ENCODE results near the gene ARFGEF2.
"Not testable (repeated sequence)": the region's sequence is repeated elsewhere in the genome, so short reads cannot be mapped to it uniquely, and the experiment has no call there.

The ARFGEF2 gene

DNA sequence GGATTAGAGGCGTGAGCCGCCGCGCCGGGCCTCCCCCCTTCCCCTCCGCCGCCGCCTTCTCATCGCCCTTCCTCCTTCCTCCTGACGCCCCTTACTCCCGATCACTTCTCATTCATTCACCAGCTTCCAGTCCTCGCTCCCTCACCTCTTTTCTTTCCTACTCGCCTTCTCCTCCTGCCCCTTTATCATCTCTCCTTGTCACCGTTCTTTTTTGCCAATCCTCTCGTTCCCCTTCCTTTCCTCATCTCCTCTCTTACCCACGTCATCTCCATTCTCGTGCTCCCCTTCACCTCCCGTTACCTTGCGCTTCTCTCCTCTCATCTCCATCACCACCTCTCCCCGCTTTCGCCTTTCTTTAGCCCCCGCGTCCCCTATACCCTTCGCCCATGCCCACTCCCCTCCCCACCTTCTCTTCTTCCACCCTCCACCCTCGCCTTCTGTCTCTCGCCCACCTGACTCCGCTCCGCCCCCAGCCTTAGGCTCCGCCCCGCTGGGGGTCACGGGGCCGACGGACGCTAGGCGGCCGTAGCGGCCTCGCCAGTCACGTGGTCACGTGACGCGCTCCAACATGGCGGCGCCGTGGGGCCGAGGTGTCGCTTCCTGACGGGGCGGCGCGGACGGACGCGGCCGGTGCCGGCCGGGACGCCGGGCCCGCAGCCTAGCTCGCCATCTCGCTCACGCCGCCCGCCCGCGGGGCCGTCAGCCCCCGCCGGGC lies at the start of gene ARFGEF2:
ARFGEF2 (plus strand) TSS at position 544 of the 715 bp plus-strand sequence. CDS start 179 bp downstream, outside the sequence.
- peak; percentile 97 for DNase-seq

DNA sequence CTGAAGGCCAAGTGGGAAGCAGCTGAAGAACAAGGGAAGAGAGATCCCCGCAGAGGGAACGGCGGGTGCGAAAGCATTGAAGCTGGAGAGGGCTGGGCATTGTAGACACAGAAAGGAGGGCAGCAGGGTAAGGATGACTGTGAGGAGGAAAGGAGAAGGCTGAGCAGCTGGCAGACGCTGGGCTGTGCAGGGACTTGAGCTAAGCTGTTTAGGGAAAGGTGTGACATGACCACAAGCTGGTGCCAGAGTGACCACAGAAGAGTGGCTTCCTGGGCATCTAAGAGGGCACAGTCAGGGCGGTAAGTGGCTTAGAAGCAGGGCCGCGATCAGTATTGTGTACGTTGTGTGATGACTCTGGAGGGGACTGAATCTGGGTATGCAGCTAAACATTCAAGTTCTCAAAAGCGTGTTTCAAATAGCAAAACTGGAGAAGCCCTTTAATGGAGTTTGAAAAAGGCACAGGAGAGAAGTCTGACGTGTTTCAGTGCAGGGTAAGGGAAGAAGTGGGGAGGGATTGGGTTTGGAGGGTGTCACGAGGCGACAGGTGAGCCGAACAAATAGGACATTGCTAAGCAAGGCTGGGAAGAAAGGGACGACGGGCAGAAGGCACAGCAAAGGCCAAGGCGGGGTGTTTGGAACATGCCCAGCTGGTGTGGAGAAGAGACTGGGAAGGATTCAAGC lies 46.1 kb upstream of the ARFGEF2 start:
- DNase-seq = peak; percentile 11

DNA sequence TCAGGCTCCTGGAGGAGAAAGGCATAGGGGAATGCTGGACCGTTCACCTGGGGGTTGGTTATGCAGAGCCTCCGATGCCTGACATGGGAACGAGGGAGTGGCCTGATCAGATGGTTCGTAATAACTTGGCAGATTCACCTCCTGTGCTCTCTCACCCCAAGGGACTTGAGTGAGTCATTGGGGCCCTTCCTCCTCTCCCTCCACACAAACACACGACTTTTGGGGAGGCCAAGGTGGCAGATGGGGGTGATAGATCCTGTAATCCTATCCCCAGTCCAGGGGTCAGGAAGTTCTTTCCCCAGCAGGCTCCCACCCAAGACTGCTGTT lies 45.6 kb upstream of the ARFGEF2 start:
- DNase-seq = peak; percentile 48

DNA sequence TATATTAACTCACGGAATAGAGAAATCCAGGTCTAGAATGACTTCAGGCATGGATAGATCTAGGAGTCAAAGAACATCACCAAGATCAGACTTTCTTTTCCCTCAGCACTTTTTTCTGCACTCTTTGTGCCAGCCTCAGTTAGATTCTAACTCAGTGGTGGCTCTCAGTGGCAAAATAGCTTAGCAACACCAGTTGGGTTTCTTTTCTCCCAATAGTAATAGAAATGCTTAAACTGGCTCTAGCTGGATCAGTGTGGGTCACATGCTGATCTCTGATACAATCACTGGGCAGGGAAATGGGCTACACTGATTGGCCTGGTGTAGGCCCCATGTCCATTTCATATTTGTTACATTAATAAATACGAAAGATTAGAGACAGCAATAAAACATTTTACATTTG lies 44.2 kb upstream of the ARFGEF2 start:
- DNase-seq = no peak

DNA sequence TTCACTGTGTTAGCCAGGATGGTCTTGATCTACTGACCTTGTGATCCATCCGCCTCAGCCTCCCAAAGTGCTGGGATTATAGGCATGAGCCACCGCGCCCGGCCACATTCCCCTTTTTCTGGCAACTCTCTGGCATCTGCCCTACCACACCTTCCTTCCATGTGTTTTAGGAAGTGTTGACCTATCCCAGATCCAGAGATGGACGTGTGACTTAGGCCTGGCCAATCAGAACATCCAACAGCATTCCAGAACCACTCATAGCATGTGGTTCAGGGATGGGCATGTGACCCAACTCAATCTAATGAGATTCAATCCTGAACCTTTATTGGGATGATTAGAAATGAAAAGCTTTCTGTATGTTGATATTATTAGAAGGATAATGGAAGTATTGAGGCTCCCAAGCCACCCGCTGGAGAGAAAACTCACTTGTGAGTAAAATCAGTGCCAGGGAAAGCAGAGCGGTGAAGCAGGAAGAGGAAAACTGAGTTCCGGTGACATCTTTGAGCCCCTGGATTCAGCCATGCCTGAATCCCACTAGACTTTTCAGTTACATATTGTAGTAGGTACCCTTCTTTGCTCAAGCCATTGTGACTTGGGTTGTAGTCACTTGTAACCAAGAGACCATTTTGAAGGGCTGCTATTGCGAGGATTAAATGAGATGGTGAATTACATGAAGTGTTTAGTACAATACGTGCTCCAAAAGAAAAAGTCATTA lies 42.8 kb upstream of the ARFGEF2 start:
- no peak for DNase-seq

DNA sequence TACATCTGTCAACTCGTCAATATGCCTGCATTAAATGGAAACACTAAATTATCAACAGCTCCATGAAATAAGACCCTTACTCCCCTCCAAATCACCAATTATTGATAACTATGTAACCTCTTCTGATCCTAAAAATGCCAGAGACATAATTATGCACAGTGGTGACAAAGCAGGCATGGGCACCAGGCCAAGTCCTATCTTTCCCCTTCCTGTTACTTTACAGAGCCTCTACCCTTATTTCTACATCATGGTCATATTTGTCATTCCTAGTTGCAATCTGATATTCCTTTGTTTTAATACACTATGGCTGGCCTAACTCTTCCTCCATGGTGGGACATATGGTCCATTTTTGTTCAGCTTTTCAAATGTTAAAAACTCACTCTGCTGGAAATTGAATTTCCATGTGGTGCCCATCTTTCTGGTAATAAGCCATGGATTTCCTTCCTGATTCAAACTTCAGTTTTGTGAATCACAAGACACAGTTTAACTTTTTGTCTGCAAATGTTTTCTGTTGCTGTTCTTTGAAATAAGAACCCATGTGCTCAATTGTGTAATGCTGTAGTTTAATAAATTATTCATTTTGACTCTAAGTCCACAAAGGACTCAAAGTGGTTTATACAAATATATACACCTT lies 41.8 kb upstream of the ARFGEF2 start:
- DNase-seq = no peak

DNA sequence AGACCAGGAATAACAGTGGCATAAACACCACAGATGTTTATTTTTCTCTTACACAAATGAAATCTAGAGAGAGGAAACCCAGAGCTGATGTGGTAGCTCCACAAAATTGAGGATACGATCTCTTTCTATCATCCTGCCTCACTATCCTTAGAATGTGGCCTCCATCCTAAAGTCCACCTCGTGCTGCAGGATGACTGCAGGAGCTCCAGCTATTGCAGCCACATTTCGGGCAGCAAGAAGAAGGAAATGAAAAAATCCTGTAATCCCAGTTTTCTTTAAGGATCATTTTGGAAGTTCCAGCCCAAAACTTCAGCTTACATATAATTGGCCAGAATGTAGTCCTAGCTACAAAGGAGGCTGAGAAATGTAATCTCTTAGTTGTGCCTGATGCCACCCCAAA lies 41.2 kb upstream of the ARFGEF2 start:
- DNase-seq = no peak

DNA sequence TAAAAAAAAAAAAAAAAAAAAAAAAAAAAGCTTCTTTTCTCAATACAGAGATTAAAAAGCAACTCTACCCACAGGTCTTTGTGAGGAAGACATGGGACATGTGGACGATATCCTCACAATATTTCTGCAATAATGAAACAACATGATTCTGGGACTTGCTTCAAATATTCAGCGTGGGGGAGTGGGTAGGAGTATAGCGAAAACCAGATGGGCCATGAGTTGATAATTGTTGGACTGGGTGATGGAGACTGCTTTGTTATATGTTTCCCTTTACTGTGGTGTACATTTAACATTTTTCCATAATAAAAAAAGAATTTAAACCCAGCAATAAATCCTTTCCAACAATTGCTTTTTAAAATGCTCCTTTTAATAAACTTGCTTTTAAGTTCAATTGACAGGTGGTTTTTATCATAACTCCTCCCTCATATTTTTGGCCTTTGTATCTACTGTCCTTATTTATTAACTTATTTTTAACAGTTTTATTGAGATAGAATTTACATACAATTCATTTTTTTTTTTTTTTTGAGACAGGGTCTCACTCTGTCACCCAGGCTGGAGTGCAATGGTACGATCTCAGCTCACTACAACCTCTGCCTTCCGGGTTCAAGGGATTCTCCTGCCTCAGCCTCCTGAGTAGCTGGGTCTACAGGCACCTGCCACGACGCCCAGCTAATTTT lies 40.4 kb upstream of the ARFGEF2 start:
- no peak for DNase-seq

DNA sequence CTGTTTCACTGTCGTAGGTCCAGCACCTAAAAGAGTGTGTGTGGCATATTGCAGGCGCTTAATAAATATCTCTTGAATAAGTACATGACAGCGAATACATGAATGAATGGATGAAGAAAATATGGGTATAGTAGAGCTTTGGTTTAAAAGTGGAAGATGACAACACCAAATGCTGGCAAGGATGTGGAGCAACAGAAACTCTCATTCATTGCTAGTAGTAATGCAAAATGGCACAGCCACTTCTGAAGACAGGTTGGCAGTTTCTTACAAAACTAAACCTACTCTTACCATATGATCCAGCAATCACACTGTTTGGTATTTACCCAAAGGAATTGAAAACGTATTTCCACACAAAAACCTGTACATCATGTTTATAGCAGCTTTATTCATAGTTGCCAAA lies 36.3 kb upstream of the ARFGEF2 start:
- DNase-seq = no peak

DNA sequence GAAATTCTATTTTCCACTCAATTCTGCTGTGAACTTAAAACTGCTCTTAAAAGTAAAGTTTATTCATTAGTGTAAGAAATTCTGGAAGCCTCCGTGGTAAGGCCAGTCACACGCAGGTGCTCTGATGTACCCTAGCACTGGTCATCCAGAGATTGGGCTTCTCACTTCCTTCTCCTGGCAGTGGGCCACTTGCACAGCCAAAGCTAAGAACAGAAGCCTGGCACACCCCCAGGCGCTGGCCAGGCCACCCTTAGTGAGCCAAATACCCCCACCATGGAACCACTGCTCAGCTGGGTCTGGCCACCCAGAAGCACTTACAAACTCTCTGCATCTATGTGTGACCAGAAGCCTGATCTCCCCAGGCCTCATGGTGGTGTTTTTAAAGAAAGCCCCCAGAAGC lies 35.3 kb upstream of the ARFGEF2 start:
- DNase-seq = no peak

DNA sequence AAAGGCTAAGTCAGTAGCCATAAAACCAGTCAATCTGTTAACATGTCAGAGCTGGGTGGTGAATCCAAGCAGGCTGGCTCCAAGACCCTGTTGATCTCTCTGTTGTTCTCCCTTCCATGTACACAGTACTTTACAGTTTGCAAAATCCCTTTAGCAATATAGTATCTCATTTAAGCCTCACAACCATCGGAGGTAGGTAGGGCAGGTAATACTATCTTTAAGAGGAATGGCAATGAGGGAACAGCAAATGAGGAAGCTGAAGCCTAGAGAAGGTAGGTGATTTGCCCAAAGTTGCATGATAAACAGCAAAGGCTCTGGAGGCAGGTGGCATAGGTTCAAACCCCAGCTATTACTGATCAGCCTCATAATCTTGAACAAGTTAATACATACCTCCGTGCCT lies 34.7 kb upstream of the ARFGEF2 start:
- no peak for DNase-seq

DNA sequence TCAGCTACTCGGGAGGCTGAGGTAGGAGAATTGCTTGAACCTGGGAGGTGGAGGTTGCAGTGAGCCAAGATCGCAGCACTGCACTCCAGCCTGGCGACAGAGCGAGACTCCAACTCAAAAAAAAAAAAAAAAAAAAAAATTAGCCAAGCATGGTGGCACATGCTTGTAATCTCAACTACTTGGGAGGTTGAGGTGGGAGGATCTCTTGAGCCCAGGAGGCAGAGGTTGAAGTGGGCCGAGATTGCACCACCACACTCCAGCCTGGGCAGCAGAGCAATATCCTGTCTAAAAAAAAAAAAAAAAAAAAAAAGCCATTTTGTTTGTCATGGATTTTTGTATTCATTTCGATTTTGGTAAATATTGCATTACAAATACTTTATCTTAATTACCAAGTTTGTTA lies 33.0 kb upstream of the ARFGEF2 start:
- DNase-seq = not testable (repeated sequence)

DNA sequence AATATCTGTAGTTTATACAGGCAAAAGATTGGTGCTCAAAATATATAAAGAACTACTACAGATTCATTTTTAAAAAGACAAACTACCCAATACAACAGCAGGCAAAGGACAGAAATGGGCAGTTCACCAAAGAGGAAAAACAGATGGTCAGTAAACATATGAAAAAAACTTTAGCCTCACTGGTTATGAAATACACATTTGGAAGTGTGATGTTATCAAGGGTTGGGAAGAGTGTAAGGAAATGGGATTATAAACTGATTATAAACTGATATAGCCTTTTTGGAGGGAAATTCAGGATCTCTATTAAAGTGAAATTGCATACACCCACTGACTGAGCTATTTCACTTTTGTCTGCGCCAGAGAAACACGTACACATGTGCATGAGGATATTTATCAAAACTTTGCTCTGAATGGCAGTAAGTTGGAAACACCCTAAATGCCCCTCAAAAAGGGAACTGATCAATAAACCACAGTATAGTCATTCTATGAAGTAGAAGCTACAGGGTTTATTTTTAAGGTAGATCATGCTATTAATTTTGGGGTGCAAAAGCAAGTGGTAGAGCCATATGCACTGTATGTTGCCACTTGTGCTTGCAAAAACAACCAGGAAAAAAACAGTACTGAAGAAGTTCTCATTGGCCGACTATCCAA lies 32.2 kb upstream of the ARFGEF2 start:
- no peak for DNase-seq

DNA sequence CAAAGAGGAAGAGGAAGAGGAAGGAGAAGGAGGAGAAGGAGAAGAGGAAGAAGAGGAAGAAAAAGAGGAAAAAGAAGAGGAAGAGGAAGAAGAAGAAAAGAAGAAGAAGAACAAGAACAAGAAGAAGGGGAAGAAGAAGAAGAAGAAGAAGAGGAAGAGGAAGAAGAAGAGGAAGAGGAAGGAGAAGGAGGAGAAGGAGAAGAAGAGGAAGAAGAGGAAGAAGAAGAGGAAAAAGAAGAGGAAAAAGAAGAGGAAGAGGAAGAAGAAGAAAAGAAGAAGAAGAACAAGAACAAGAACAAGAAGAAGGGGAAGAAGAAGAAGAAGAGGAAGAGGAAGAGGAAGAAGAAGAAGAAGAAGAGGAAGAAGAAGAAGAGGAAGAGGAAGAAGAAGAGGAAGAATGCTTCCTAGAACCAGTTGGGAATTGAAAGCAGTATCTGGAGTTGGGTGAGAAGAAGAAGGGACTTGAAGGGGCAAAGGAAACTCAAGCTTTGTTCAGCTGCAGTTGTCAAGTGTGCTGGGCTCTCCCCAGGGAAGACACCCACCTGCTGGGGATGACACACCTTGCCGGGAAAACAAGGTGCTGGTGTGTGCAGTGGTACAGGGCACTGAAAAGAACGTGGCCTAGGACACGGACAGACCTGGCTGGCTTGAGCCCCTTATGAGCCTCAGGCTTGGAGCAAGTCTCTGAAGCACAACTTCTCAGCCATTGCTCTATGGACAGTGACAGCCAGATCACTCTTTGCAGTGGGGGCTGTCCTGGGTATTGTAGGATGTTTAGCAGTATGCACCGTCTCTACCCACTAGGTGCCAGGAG lies 30.1 kb upstream of the ARFGEF2 start:
- no peak for DNase-seq

DNA sequence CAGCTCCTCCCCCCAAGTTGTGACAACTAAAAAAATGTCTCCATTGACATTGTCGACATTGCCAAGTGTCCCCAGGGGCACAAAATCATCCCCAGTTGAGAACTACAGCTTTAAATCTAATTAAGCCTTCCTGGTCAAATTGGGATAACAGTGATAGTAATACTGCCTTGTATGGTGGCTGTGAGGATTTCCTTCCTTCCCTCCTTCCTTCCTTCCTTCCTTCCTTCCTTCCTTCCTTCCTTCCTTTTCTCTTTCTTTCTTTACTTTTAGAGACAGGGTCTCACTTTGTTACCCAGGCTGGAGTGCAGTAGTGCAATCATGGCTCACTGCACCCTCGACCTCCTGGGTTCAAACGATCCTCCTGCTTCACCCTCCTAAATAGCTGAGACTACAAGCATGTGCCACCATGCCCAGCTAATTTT lies 29.5 kb upstream of the ARFGEF2 start:
- peak; percentile 34 for DNase-seq

DNA sequence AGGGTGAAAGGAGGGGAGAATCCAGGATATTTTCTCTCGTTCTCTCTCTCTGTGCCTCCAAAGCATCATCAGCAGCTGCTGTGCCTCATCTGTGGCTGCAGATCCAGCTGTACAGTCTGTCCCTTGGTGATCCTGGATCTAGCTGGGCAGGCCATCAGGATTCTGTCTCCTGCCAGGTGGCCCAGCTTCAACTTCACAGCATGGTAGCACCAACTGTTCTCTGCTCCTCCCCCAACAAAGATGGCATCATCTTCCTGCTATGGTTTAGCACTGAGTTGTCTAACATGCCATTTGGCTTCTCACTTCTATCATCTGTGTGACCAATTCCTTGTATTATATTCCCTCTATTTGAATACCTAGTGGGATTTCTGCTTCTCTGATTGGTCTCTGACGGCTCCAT lies 28.6 kb upstream of the ARFGEF2 start:
- no peak for DNase-seq

DNA sequence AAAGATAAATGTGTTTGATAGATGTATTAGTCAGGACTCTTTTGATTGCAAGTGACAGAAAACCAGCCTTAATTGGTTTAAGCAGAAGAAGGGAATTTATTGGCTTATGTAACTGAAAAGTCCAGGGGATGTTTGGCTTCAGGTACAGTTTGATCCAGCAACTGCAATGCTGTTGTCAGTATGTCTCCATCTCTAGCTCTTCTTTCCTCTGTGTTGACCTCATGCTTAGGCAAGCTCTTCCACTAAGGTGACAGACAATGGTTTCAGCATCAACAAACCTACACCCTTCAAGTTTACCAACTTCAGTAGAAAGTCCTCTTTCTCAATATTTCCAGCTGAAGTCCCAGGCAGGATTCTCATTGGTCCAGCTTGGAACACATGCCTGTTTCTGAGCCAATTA lies 28.1 kb upstream of the ARFGEF2 start:
- DNase-seq = no peak

DNA sequence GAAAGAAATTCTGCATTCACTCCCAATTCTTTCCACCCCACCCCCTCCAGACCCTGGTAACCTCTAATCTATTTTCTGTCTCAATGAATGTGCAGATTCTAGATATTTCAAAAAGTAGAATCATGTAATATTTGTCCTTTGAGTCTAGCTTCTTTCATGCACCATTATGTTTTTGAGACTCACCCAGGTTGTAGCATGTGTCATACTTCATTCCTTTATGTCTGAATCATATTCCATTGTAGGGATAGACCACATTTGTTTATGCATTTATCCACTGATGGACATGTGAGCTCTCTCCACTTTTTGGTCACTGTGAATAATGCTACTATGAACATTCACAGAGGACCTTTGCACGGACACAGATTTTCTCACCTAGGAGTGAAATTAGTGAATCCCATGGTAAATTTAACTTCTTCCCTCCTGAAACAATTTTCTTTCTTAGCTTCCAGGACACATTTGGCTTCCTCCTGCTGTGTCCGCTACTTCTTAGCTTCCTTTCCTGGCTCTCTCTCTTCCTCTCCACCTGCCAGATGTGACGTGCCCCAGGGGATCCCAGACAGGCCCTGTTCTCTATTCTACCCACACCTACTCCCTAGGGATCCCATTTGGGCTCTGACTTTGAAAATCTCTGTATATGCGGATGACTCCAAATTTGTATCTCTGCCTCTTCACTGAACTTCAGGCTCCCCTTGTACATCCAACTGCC lies 24.1 kb upstream of the ARFGEF2 start:
- peak; percentile 5 for DNase-seq

DNA sequence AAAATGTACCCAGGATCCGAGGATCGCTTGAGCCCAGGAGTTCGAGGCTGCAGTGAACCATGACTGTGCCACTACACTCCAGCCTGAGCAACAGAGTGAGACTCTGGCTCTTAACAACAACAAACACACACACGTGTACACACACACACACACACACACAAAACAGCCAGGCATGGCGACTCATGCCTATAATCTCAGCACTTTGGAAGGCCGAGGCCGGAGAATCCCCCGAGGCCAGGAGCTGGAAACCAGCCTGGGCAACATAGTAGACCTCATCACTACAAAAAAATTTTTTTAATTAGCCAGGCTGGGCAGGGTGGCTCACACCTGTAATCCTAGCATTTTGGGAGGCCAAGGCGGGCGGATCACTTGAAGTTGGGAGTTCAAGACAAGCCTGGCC lies 23.3 kb upstream of the ARFGEF2 start:
- DNase-seq = no peak

DNA sequence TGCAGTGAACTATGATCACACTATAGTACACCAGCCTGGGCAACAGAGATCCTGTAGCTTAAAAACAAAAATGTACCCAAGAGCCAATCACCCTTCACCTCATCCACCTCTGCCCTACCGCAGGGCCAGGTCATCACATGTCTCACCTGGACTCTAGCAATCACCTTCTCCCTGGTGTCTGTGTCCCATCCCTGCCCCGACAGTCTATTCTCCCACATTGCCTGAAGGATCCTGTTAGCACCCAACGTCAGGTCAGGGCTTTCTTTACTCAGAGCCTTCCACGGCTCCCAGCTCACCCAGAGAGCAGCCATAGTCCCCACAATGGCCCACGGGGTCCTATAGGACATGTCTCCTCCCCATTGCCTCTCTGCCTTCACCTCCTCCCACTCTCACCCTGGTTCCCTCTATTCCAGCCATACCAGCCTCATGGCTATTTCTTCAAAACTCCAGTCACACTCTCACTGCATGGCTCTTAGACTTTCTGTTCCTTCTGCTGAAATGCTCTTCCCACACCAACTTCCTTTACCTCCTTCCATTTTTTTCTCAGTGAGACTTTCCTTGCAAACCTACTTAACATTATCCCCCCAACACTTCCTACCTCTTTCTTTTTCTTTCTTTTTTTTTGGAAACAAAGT lies 22.5 kb upstream of the ARFGEF2 start:
- no peak for DNase-seq

DNA sequence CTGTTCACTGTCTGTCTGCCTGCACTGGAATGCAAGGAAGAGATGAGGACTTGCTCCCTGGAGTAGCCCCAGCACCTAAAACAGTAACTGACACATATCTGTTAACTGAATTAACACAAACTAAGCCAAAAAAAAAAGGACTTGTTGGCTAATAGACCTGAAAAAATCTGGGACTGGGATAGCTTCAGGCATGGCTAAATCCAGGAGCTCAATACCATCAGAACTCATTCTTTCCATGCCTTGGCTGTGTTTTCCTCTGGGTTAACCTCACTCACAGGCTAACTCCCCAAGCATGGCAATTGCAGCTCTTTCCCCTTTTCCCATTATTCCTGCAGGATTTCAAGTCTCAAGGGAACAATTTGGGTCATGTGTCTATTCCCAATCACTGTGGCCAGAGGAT lies 21.6 kb upstream of the ARFGEF2 start:
- no peak for DNase-seq
